Glomerular visceral epithelial cell (primary cell): ENCODE data around the gene PTPRK.

ENCODE experiments used
- DNase-seq: peaks from one replicate; pipeline ENCODE4 v3.0.0-alpha.2; 2016; ENCODE audit errors: extremely low spot score

The PTPRK gene

GRCh38 chr6:128388380-128388779, 132.0 kb downstream of the PTPRK start:
- no peak for DNase-seq

GRCh38 chr6:128380891-128381290, 139.5 kb downstream of the PTPRK start:
- no peak for DNase-seq

DNA sequence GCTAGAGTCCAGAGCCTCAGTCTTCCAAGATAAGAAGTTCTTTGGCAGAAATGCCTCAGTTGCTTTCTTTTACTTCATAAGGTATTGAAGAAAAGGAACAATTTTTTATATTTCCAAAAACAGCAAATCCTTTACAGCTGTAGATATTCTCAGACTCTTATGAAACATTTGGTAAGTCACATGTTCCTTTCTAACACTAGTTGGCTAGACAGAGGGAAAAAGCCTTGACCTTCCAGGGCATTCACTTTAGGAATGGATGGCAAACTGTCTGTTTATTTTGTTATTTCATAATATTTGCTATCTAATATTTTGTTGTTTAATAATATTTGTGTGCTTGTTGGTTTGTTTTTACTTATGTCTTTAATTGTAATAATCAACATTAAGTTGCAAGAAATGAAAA, 140.8 kb downstream of the PTPRK start:
- no peak for DNase-seq

- DNase-seq, result no peak
These were observed 143.4 kb downstream of the PTPRK start for GRCh38 chr6:128376952-128377503.

- DNase-seq, result no peak
These were observed 149.3 kb downstream of the PTPRK start for GRCh38 chr6:128371136-128371535.

- peak; percentile 9 for DNase-seq
These were observed 150.3 kb downstream of the PTPRK start for GRCh38 chr6:128370072-128370471.

DNA sequence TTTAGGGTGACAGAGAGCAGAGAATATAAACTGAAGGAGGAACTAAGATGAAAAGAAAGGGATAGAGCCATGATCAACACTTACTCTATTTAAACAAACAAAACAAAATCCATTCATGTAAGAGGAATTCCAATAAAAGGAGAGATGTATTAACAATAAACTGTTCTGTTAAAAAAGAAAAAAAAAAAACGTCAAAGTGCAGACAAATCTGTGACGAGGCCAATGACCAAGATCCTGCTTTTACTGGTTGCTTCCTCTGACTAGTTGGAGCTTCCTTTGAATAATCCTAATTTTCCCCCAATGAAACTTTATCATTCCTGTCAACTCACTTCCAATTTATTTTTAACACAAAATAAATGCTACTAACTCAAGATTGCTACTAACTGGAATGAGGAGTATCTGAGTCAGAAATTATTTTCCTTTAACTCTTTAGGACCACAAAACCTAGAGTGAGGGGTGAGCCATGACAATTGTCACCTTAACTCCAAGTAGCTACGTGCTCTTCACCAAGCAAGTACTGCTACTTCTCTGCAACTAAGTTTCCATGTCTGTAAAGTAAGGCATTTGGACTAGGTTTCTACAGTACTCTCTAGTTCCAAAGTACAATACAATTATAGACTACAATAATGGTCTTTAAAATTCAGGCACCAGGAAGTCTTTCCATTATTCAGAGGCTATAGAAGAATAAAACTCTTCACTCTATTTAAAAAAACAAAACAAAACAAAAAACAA, 152.0 kb downstream of the PTPRK start:
- DNase-seq, result no peak

DNA sequence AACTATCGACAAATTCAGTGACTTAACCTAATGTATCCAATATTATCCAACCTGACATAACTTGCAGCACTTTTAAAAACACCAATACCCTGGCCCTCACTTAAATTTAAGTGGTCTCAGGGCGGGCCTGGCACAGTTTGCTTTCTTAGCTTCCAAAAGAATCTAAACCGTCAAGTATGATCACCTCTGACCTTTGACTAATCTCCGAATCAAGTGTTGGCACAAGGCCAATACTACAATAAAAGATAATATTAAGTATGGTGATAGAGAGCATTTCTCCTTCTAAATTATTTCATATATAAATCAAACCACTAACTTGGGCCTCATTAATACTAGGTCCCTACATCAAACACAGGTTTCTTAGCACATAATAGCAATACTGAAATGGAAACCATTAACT, 153.0 kb downstream of the PTPRK start:
- no peak for DNase-seq

GRCh38 chr6:128365520-128366160, 154.8 kb downstream of the PTPRK start:
- no peak for DNase-seq

GRCh38 chr6:128364766-128365519, 155.5 kb downstream of the PTPRK start:
- no peak for DNase-seq

DNA sequence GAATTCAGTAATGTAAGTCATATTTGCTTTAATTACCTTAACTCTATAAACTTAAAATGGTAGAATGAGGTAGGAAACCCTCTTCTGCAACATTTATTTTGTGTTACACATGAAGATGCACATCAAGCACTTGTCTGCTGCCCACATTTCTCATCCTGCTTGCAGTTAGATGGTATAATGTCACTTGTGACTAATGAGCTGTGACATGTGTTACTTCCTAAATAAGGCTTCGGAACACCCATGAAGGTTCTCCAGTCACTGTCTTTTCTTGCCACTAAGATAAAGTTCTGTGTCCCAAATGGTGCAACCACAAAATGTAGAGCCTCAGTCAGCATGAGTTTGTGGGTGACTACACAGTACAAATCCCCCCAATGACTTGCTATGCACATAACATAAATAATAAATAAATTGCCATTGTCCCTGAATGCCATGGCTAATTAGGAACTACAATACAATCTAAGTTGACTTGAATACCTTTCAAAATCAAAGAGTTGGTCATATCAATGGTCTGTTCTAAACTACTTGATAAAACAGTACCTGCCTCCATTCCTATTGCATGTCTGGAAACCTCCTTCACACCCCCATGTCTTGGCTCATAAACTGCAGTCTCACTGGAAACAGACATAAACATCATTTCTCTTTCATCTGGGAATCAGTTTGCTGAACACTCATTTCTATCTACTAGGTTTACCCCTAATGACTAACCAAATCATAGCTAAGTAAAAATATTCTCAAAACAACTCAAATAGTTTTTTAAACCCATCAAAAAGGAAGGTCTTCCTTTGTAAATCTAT, 157.2 kb downstream of the PTPRK start:
- no peak for DNase-seq

GRCh38 chr6:128361378-128361777, 159.0 kb downstream of the PTPRK start:
- DNase-seq, result no peak

DNA sequence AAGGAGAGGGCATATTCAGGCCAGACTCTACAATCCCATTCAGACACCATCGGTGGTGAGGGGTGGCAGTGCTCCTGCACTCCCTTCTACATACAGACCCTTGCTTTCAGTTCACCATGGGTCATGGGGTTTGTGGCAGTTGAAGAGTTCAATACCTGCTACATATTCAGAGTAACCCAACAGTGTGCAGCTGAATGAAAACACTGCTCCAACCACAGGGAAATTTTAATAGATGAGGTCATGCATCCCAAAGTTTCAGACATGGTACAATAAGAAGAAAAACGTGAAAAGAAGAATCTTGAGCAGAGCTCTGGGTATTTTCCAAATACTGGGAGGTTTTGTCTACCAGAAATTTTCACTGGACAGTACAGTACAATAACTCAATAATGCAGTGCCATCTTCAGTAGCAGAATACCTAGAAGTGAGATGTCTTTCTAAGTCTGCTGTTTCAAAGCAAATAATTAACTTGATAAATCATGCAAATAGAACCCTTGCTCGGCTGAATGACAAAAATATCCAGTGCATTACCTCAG, 162.1 kb downstream of the PTPRK start:
- DNase-seq, result peak; percentile 64

- DNase-seq, result no peak
These were observed 162.8 kb downstream of the PTPRK start for GRCh38 chr6:128357392-128358130.

DNA sequence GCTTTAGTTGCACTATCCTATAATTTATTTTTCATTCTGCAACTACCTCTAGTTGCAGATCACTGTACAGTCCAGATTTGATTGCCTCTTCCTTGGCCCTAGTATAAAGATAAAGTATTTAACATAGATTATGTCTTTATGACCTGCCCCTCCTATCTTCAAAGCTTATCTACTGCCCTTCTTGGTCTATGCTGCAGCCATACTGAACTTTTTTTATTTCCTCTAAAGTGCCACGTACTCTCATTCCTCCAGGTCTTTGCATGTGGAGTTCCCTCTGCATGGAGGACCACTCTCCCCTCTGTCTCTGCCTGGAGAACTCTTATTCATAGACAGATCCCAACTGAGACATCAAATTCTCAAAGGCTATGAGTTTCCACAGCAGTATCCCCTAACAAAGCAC, 168.0 kb downstream of the PTPRK start:
- no peak for DNase-seq

DNA sequence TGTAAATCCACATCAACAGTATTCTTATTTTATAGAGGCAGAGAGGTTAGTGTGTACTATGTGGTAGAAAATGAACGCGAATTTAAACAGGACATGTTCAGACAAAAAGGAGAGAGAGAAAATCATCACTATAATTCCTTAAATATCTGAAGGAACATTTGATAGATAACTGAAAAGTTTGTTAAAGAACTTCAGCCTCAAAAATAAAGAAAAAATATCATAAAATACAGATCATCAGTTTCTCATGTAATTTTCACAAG, 169.2 kb downstream of the PTPRK start:
- DNase-seq, result no peak

DNA sequence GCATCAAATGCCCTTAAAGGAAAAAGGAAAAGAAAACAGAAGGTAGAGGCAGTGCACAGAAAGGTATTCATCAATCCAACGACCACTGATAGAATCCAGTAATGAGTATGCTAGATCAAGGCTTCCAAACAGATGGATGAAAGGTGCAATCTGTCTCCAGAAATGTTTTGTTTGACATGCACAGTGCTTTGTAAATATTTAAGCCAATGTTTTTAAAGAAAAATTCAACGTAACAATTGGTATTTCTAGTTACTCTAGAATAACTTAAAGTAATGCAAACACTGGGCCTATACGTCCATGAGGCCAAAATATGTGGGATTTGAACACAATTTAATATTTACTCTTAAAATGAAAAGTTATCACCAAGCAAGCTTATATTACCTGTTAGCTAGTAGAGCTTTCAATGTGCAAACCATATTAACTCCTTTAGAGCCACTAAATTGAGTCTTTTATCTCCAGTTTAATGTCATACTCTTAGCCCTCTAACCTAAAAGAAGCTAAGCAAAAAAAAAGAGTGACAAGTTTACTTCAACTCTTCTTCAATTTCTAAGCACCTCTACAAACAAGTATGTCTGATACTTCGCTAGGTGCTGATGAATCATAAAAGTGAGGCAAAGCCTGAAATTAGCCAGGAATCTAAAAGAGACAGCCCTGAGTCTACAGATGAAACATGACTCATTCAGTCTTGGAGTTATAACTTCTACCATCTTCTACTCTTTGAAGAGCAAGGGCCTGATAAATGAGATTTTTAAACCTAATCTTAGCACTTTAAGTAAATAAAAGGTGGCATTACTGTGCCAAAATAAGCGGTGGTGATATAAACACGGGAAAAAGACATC, 169.8 kb downstream of the PTPRK start:
- DNase-seq, result peak; percentile 59

DNA sequence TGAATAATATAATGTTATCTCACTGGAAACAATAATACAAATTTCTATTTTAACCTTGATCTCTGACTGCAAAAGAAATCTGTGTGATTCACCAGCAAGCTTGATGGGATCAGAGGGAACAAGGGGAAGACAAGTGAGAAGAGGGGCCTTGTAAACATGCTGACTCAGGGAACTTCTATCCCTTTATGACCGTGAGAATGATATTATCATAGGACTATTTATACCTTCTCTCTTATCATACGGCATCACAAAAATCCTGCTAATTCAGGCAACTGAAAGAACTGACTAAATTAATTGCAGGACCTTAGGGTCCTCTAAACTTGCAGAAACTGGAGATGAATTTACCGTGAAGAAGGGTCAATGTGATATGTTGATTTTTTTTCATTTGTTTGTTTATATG, 173.3 kb downstream of the PTPRK start:
- no peak for DNase-seq

- no peak for DNase-seq
These were observed 173.8 kb downstream of the PTPRK start for GRCh38 chr6:128346569-128346968.

DNA sequence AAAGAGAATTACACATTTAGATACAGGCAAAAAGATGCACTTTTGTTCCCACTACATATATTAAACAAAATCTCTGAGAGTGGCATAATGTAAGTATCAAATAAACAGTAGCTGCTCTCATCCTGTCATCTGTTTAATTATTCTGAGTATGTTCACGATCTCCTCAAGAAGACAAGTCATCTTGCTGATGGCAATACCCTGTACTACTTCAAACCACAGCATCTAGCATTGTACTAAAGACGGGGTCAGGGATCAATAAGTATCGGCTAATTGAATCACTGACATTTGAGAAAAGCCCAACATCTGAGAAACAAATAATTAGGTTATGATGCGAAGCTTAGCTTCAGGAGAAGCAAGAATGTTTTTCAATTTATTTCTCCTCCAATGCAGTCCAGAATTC, 175.1 kb downstream of the PTPRK start:
- no peak for DNase-seq
